GM12801 (cell line): ENCODE measurements around the gene LDB3.

Experiments
- CTCF ChIP-seq: IDR thresholded peaks from one replicate; pipeline ENCODE4 v1.5.1; 2011; ENCODE audit warnings: control low read depth; ENCODE audit not compliant: insufficient read length; ENCODE audit errors: extremely low read depth

Gene LDB3

GRCh38 chr10:86658751-86659150, 9.6 kb upstream of the LDB3 start:
- no peak for TF ChIP-seq CTCF

GRCh38 chr10:86659161-86659691, 9.1 kb upstream of the LDB3 start:
- TF ChIP-seq CTCF: no peak

DNA sequence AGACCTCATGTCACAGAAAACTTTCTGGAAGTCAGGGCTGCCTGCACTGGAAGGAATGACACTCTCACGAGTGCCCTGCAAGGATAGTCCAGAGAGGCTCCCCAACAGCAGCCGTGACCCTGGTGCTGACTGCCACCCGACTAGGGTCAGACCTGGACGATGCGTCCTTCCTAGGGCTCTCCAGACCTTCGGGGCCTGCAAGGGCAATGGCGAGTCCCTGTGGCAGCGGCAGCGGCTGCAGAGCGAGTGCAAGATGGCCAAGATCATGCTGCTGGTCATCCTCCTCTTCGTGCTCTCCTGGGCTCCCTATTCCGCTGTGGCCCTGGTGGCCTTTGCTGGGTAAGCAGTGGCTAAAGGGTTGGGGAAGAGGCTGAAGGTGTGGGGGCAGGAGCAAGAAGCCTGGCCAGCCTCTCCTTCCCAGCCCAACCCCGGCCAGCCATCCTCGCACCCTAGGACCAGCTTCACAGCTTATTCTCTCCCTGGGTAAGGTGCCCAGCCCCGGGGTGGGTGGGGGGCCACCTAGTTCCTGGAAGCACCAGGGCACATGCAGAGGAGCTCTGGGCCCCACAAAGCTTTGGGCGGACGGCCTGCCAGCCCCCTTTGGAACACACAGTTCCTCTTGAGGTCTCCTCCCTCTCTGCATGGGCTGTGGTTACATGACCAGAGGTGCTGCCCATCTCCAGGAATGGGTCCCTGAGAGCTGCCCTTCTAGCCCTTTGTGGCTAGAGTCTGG, 8.4 kb upstream of the LDB3 start:
- no peak for TF ChIP-seq CTCF

DNA sequence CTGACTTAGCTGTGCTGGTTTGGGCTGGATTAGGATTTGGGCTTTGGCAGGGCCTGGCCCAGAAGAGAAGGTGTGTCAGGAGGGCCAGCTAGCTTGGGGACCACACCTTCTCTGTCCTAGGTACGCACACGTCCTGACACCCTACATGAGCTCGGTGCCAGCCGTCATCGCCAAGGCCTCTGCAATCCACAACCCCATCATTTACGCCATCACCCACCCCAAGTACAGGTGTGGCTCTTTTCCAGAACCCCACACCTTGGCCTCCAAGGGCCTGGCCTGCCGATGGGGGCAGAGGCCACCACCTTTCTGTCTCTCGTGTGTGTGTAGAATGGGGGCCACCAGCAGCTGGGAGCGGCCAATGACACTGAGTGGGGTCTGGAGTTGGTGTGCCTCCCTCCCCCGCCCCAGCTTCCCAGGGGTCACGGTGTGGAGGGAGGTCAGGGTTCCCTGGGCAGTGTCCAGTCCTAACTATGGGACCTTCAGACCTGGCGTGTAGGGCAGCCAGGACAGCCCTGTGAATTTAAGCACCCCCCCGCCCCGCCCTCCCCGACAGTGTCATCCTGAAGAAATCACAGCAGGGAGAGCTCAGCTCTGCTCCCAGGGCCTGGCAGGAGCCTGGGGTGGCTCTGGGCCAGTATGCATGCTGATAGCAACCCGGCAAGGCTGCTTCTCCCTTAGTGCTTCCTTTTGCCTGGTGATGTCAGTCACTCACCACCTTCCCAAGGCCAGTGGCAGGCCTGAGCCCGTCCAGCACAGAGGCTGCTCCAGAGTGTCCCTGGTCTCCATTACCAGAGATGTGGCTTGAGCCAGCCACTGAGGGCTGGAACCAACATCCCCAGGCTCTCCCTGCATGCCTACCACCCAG, 6.9 kb upstream of the LDB3 start:
- TF ChIP-seq CTCF: no peak

DNA sequence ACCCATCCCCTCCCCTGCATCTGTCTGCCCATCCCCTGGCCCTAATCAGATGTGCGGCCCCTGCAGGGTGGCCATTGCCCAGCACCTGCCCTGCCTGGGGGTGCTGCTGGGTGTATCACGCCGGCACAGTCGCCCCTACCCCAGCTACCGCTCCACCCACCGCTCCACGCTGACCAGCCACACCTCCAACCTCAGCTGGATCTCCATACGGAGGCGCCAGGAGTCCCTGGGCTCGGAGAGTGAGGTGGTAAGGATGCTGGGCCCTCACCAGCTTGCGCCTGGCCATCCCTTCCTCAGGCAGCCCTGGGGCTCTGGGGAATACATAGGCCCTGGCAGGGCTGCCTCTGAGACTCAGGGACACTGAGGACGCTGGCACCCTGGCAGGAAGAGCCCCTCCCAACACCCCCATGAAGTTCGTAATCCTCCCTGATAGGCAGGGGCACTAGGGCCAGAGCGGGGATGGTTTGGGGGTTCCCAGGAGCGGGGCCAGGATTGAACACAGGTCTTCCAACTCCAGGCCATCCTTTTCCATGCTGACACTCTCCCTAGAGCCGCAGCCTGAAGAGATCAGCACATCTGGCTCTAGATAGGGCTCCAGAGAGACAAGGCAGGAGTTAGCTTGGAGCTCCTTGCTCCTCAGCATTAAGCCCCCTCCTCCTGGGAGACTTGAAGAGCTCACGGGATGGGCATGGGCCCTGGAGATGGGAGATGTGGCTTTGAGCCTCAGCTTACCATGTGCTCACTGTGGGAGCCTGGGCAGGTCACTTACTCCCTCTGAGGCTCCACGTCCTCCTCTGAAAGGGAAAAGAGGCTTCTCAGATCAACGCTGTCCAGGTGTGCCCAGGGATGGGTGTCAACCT, 5.9 kb upstream of the LDB3 start:
- TF ChIP-seq CTCF: no peak

- no peak for TF ChIP-seq CTCF
Measured at GRCh38 chr10:86663046-86663345, 5.3 kb upstream of the LDB3 start.
